ENCODE results near the gene ELMO1. TPM values are rescaled to one million over a fixed set of nuclear protein-coding genes. Genes with fewer than 3 reads are reported as not detected.

The ELMO1 gene
- 10 to 100 TPM; 72.8 to 75.3 TPM for total RNA-seq

GRCh38 chr7:37448636-37449361, at the start of gene ELMO1:
Gene ELMO1, minus strand, starts transcription at chr7:37448864. Its CDS starts 106,174 bp downstream, at chr7:37342690.
- no peaks in the 10 kb centered on the region for H3K9me3 Mint-ChIP-seq
- peak; percentile 87 for DNase-seq
- peak within 1 kb of the TSS; percentile 92 for H3K4me3 Mint-ChIP-seq
- ATAC-seq = peak; percentile 85
- peak within 1 kb of the TSS; percentile 97 for H3K27ac Mint-ChIP-seq
- TF ChIP-seq CTCF (IDR thresholded peaks at IDR 0.05) = peak; percentile 54
- ChIA-PET CTCF (interaction anchor here (0.8 to 4.6 kb wide), 14 partner anchors 9 to 214 kb away, joined by 3 to 53 read pairs (median 4); no protein-coding TSS in a partner anchor), POLR2A (interaction anchor here (0.5 to 3.0 kb wide), 16 partner anchors 9 to 879 kb away, joined by 3 to 20 read pairs (median 3); no protein-coding TSS in a partner anchor)
- peaks cover 18% of the 10 kb centered on the region for H3K36me3 Mint-ChIP-seq (ENCODE audit: low read depth)
- no peaks in the 10 kb centered on the region for H3K27me3 Mint-ChIP-seq
- intact Hi-C loops (cut with micrococcal nuclease) = loop anchor here (5.0 to 10.0 kb wide), 4 partner anchors 36 to 214 kb away; no protein-coding TSS in a partner anchor
- peaks cover 34% of the 10 kb centered on the region for H3K4me1 Mint-ChIP-seq (ENCODE audit: low read depth)

- ChIA-PET POLR2A (no interaction called here), CTCF (interaction anchor here (1.1 to 10.2 kb wide), 7 partner anchors 9 to 213 kb away, joined by 3 to 99 read pairs (median 12); no protein-coding TSS in a partner anchor)
- no peak overlapping the region for H3K27ac Mint-ChIP-seq
Measured at GRCh38 chr7:37497576-37497975, 48.9 kb upstream of the ELMO1 start.

GRCh38 chr7:37495574-37496184, 47.0 kb upstream of the ELMO1 start:
- H3K4me3 Mint-ChIP-seq = no peak overlapping the region
- peak; percentile 56 for ATAC-seq
- no peaks in the 10 kb centered on the region for H3K9me3 Mint-ChIP-seq
- CTCF ChIA-PET = interaction anchor here (0.7 to 10.2 kb wide), 31 partner anchors 11 to 1139 kb away, joined by 3 to 99 read pairs (median 4); no protein-coding TSS in a partner anchor
- H3K27me3 Mint-ChIP-seq = no peaks in the 10 kb centered on the region
- POLR2A ChIA-PET = no interaction called here
- H3K4me1 Mint-ChIP-seq (ENCODE audit: low read depth) = peaks cover 7% of the 10 kb centered on the region
- TF ChIP-seq CTCF (IDR thresholded peaks at IDR 0.05) = peak; percentile 79
- no peaks in the 10 kb centered on the region for H3K36me3 Mint-ChIP-seq (ENCODE audit: low read depth)
- no peak for DNase-seq
- no peak overlapping the region for H3K27ac Mint-ChIP-seq
- intact Hi-C loops (cut with micrococcal nuclease) = no loop called here

More at GRCh38 chr7:37497576-37497975, 48.9 kb upstream of the ELMO1 start:
- Mint-ChIP-seq H3K4me3 (no peak overlapping the region), H3K4me1 (ENCODE audit: low read depth) (peaks cover 7% of the 10 kb centered on the region), H3K27me3 (no peaks in the 10 kb centered on the region), H3K36me3 (ENCODE audit: low read depth) (no peaks in the 10 kb centered on the region), H3K9me3 (no peaks in the 10 kb centered on the region)
- no peak for DNase-seq
- no peak for ATAC-seq
- intact Hi-C loops (cut with micrococcal nuclease) = no loop called here
- TF ChIP-seq CTCF (IDR thresholded peaks at IDR 0.05) = no peak

GRCh38 chr7:37494926-37495325, 46.3 kb upstream of the ELMO1 start:
- Mint-ChIP-seq H3K4me1 (ENCODE audit: low read depth) (peaks cover 7% of the 10 kb centered on the region), H3K9me3 (no peaks in the 10 kb centered on the region), H3K27ac (no peak overlapping the region), H3K4me3 (no peak overlapping the region), H3K36me3 (ENCODE audit: low read depth) (no peaks in the 10 kb centered on the region), H3K27me3 (no peaks in the 10 kb centered on the region)
- TF ChIP-seq CTCF (IDR thresholded peaks at IDR 0.05) = no peak
- DNase-seq (no peak), ATAC-seq (no peak)
- POLR2A ChIA-PET = no interaction called here
- intact Hi-C loops (cut with micrococcal nuclease) = no loop called here
- CTCF ChIA-PET = interaction anchor here (1.1 to 10.2 kb wide), 25 partner anchors 10 to 1013 kb away, joined by 3 to 99 read pairs (median 5); no protein-coding TSS in a partner anchor
